Endothelial cell of umbilical vein (primary cell): ENCODE results near the gene MCHR1.

ENCODE experiments used
- EZH2 ChIP-seq: IDR thresholded peaks from 2 replicates; pipeline ENCODE4 v1.6.1; 2012; ENCODE audit warnings: borderline replicate concordance, low read depth, mild to moderate bottlenecking, moderate library complexity, low read length, inconsistent platforms; ENCODE audit not compliant: severe bottlenecking
- MYC ChIP-seq: IDR thresholded peaks from one replicate; pipeline ENCODE4 v1.6.1; 2011; ENCODE audit warnings: mild to moderate bottlenecking, low read depth, low read length
- POLR2A ChIP-seq: IDR thresholded peaks from 2 replicates; pipeline ENCODE4 v1.6.1; 2012; ENCODE audit warnings: low read depth, mild to moderate bottlenecking, control low read depth, low read length
- POLR2AphosphoS5 ChIP-seq: IDR thresholded peaks from 2 replicates; pipeline ENCODE4 v1.6.1; 2012; ENCODE audit warnings: low read depth, mild to moderate bottlenecking, control low read depth, low read length, moderate library complexity; ENCODE audit not compliant: insufficient read depth
- TF ChIP-seq, protein P1 (sequence below): IDR thresholded peaks from 2 replicates; pipeline ENCODE4 v1.6.1; 2011; ENCODE audit not compliant: insufficient read depth, insufficient read length
- TF ChIP-seq, protein P2 (sequence below), 2 donors: IDR thresholded peaks; 1 replicate in 1 of 2; 2 replicates in 1 of 2; pipeline ENCODE4 v1.5.1; 2011; ENCODE audit warnings: low read length in 2 of 2, mild to moderate bottlenecking in 2 of 2, moderate library complexity in 2 of 2, control low read depth in 1 of 2, inconsistent platforms in 1 of 2, low read depth in 1 of 2; ENCODE audit not compliant: insufficient read depth in 1 of 2; ENCODE audit errors: extremely low read depth in 1 of 2

DNA sequence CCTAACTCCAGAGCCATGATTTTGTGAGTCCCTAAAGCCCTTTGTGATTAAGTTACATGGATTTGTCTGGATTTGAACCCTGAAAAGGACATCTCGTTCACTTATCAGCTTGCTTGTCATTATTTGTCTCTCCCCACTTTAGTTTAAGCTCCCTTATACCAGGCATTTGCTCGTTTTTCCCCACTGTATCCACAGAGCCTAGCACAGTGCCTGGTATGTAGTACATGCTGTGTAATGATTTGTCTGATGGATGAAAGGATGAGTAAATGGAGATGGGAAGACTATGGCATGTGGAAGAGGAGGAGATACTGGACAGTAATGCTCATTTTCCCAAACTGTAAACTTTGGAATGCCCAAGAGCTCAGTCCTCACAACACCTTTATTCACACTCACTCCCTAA lies 9.2 kb upstream of the MCHR1 start:
- no peak for TF ChIP-seq POLR2AphosphoS5
- no peak for TF ChIP-seq EZH2
- TF ChIP-seq, protein P1, sequence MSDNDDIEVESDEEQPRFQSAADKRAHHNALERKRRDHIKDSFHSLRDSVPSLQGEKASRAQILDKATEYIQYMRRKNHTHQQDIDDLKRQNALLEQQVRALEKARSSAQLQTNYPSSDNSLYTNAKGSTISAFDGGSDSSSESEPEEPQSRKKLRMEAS, result no peak
- TF ChIP-seq MYC, result no peak
- TF ChIP-seq, protein P2, sequence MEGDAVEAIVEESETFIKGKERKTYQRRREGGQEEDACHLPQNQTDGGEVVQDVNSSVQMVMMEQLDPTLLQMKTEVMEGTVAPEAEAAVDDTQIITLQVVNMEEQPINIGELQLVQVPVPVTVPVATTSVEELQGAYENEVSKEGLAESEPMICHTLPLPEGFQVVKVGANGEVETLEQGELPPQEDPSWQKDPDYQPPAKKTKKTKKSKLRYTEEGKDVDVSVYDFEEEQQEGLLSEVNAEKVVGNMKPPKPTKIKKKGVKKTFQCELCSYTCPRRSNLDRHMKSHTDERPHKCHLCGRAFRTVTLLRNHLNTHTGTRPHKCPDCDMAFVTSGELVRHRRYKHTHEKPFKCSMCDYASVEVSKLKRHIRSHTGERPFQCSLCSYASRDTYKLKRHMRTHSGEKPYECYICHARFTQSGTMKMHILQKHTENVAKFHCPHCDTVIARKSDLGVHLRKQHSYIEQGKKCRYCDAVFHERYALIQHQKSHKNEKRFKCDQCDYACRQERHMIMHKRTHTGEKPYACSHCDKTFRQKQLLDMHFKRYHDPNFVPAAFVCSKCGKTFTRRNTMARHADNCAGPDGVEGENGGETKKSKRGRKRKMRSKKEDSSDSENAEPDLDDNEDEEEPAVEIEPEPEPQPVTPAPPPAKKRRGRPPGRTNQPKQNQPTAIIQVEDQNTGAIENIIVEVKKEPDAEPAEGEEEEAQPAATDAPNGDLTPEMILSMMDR (IDR thresholded peaks at IDR 0.05; ENCODE audit: extremely low read depth in 1 of 2, insufficient read depth in 1 of 2, low read depth in 1 of 2, low read length in 2 of 2), result no peak
- TF ChIP-seq POLR2A, result no peak
